Neural cell (in vitro differentiated cells): Measurements from ENCODE around the gene PPARG. TPM values are rescaled to one million over a fixed set of nuclear protein-coding genes. Genes with fewer than 3 reads are reported as not detected.
"Not testable (repeated sequence)": the region's sequence is repeated elsewhere in the genome, so short reads cannot be mapped to it uniquely, and the experiment has no call there.

Experiments used
- H2AFZ ChIP-seq: fragments of 200-600, 300-800 bp; sonication (generic), shearing (Covaris generic); 2 replicates; pipeline ENCODE4 v1.6.0; 2014; ENCODE audit warnings: low read depth, mild to moderate bottlenecking, antibody characterized with exemption, low read length, moderate library complexity
- H3F3A ChIP-seq: fragments of 200-600 bp; shearing (Covaris generic); 2 replicates; pipeline ENCODE4 v1.6.1; 2016; ENCODE audit warnings: mild to moderate bottlenecking, moderate library complexity, mixed read lengths, antibody characterized with exemption, low read length; ENCODE audit not compliant: insufficient read depth, poor library complexity, severe bottlenecking
- H3K27ac ChIP-seq: fragments of 200-600, 300-800 bp; sonication (generic), shearing (Covaris generic); 2 replicates; pipeline ENCODE4 v1.5.1; 2014; ENCODE audit warnings: mild to moderate bottlenecking, low read length, moderate library complexity
- H3K27me3 ChIP-seq: fragments of 300-800, 200-600 bp; sonication (generic), shearing (Covaris generic); 2 replicates; pipeline ENCODE4 v1.6.0; 2014; ENCODE audit warnings: mild to moderate bottlenecking, low read depth, low read length, moderate library complexity; ENCODE audit not compliant: insufficient read depth
- H3K36me3 ChIP-seq: fragments of 300-800, 200-600 bp; sonication (generic), shearing (Covaris generic); 2 replicates; pipeline ENCODE4 v1.5.1; 2014; ENCODE audit warnings: mild to moderate bottlenecking, antibody characterized with exemption, low read length, moderate library complexity; ENCODE audit not compliant: insufficient read depth
- H3K4me2 ChIP-seq: fragments of 300-800, 200-600 bp; sonication (generic), shearing (Covaris generic); 2 replicates; pipeline ENCODE4 v1.6.0; 2014; ENCODE audit warnings: mild to moderate bottlenecking, low read length
- H3K4me3 ChIP-seq: fragments of 300-800, 200-600 bp; sonication (generic), shearing (Covaris generic); 2 replicates; pipeline ENCODE4 v1.5.1; 2014; ENCODE audit warnings: mild to moderate bottlenecking, low read length, moderate library complexity
- H3K79me2 ChIP-seq: fragments of 200-600 bp; shearing (Covaris generic); replicated peaks from 2 replicates; pipeline ENCODE4 v1.6.0; 2014; ENCODE audit warnings: mild to moderate bottlenecking, low read length, moderate library complexity; ENCODE audit not compliant: insufficient read depth
- H3K9ac ChIP-seq: fragments of 300-800, 200-600 bp; sonication (generic), shearing (Covaris generic); 2 replicates; pipeline ENCODE4 v1.6.1; 2016; ENCODE audit warnings: mild to moderate bottlenecking, low read length, mixed read lengths
- H3K9me2 ChIP-seq: fragments of 200-600 bp; shearing (Covaris generic); 2 replicates; pipeline ENCODE4 v1.6.1; 2016; ENCODE audit warnings: mild to moderate bottlenecking, low read length, mixed read lengths; ENCODE audit not compliant: insufficient read depth
- H3K9me3 ChIP-seq: fragments of 200-600, 300-800 bp; sonication (generic), shearing (Covaris generic); 2 replicates; pipeline ENCODE4 v1.6.1; 2016; ENCODE audit warnings: mild to moderate bottlenecking, mixed run types, low read length, moderate library complexity, mixed read lengths
- H4K20me1 ChIP-seq: fragments of 200-600 bp; shearing (Covaris generic); 2 replicates; pipeline ENCODE4 v1.6.1; 2016; ENCODE audit warnings: mild to moderate bottlenecking, mixed run types; ENCODE audit not compliant: insufficient read depth
- CTCF ChIP-seq: fragments of 450-650 bp; IDR thresholded peaks from 2 replicates; pipeline ENCODE4 v1.5.1; 2014; ENCODE audit warnings: antibody characterized with exemption, mild to moderate bottlenecking, moderate library complexity; ENCODE audit not compliant: poor library complexity, severe bottlenecking
- EP300 ChIP-seq: fragments of 450-650 bp; conservative IDR thresholded peaks from 2 replicates; pipeline ENCODE4 v1.6.1; 2014; ENCODE audit warnings: antibody characterized with exemption, mild to moderate bottlenecking, moderate library complexity; ENCODE audit not compliant: poor library complexity, severe bottlenecking
- EZH2 ChIP-seq: fragments of 200-600, 300-800 bp; shearing (Covaris generic), sonication (generic); IDR thresholded peaks from 2 replicates; pipeline ENCODE4 v1.6.1; 2014; ENCODE audit warnings: antibody characterized with exemption, low read length, borderline replicate concordance, mild to moderate bottlenecking; ENCODE audit not compliant: insufficient read depth, poor library complexity, severe bottlenecking
- MXI1 ChIP-seq: fragments of 450-650 bp; conservative IDR thresholded peaks from 2 replicates; pipeline ENCODE4 v1.6.1; 2014; ENCODE audit warnings: antibody characterized with exemption, mild to moderate bottlenecking; ENCODE audit not compliant: poor library complexity, severe bottlenecking
- POLR2AphosphoS5 ChIP-seq: IDR thresholded peaks from 2 replicates; pipeline ENCODE4 v1.6.1; 2012
- RAD21 ChIP-seq: fragments of 450-650 bp; conservative IDR thresholded peaks from 2 replicates; pipeline ENCODE4 v1.6.1; 2014; ENCODE audit warnings: antibody characterized with exemption, mild to moderate bottlenecking, moderate library complexity
- SMC3 ChIP-seq: fragments of 450-650 bp; conservative IDR thresholded peaks from 2 replicates; pipeline ENCODE4 v1.6.1; 2014; ENCODE audit warnings: antibody characterized with exemption, mild to moderate bottlenecking, moderate library complexity; ENCODE audit not compliant: poor library complexity
- TAF1 ChIP-seq: IDR thresholded peaks from 2 replicates; pipeline ENCODE4 v1.6.1; 2012; ENCODE audit warnings: low read depth
- polyA plus RNA-seq: library from polyadenylated mRNA; depleted of rRNA; stranded (reverse); fragments of >200 nt; gene quantifications from 2 replicates; pipeline ENCODE4 v1.2.3, GENCODE V29; 2014
- TF ChIP-seq, protein P1 (sequence below): IDR thresholded peaks from 2 replicates; pipeline ENCODE4 v1.6.1; 2012; ENCODE audit warnings: borderline replicate concordance

PPARG gene
- polyA plus RNA-seq, 1 donor from 2014 or later = 0.35 TPM

- H3K4me2 ChIP-seq = no peak overlapping the region
- no peak overlapping the region for H3K4me3 ChIP-seq
- TF ChIP-seq EZH2 (no peak), POLR2AphosphoS5 (no peak), MXI1 (no peak), CTCF (no peak), SMC3 (no peak), RAD21 (no peak), TAF1 (no peak), EP300 (no peak)
- TF ChIP-seq, protein P1, sequence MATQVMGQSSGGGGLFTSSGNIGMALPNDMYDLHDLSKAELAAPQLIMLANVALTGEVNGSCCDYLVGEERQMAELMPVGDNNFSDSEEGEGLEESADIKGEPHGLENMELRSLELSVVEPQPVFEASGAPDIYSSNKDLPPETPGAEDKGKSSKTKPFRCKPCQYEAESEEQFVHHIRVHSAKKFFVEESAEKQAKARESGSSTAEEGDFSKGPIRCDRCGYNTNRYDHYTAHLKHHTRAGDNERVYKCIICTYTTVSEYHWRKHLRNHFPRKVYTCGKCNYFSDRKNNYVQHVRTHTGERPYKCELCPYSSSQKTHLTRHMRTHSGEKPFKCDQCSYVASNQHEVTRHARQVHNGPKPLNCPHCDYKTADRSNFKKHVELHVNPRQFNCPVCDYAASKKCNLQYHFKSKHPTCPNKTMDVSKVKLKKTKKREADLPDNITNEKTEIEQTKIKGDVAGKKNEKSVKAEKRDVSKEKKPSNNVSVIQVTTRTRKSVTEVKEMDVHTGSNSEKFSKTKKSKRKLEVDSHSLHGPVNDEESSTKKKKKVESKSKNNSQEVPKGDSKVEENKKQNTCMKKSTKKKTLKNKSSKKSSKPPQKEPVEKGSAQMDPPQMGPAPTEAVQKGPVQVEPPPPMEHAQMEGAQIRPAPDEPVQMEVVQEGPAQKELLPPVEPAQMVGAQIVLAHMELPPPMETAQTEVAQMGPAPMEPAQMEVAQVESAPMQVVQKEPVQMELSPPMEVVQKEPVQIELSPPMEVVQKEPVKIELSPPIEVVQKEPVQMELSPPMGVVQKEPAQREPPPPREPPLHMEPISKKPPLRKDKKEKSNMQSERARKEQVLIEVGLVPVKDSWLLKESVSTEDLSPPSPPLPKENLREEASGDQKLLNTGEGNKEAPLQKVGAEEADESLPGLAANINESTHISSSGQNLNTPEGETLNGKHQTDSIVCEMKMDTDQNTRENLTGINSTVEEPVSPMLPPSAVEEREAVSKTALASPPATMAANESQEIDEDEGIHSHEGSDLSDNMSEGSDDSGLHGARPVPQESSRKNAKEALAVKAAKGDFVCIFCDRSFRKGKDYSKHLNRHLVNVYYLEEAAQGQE = no peak
- H3K9ac ChIP-seq = no peak overlapping the region
- no peak overlapping the region for H2AFZ ChIP-seq
- no peaks in the 10 kb centered on the region for H4K20me1 ChIP-seq
- H3F3A ChIP-seq = no peaks in the 10 kb centered on the region
- no peaks in the 10 kb centered on the region for H3K9me2 ChIP-seq
- no peaks in the 10 kb centered on the region for H3K9me3 ChIP-seq
- H3K27me3 ChIP-seq = no peaks in the 10 kb centered on the region
- no peaks in the 10 kb centered on the region for H3K36me3 ChIP-seq
- H3K79me2 ChIP-seq = no peaks in the 10 kb centered on the region
- H3K27ac ChIP-seq = no peak overlapping the region
Observed at GRCh38 chr3:12255393-12255792, 33.5 kb upstream of the PPARG start.

- no peaks in the 10 kb centered on the region for H3K79me2 ChIP-seq
- TF ChIP-seq SMC3 = no peak
- TF ChIP-seq TAF1 = no peak
- TF ChIP-seq MXI1 = no peak
- TF ChIP-seq CTCF = no peak
- TF ChIP-seq EP300 = no peak
- TF ChIP-seq EZH2 = no peak
- TF ChIP-seq RAD21 = no peak
- no peak for TF ChIP-seq POLR2AphosphoS5
- TF ChIP-seq, protein P1 = no peak
- no peak overlapping the region for H3K4me3 ChIP-seq
- no peaks in the 10 kb centered on the region for H3K9me2 ChIP-seq
- H2AFZ ChIP-seq = no peak overlapping the region
- no peaks in the 10 kb centered on the region for H3K9me3 ChIP-seq
- no peak overlapping the region for H3K4me2 ChIP-seq
- H3K27me3 ChIP-seq = no peaks in the 10 kb centered on the region
- H3K27ac ChIP-seq = no peak overlapping the region
- H3K36me3 ChIP-seq = no peaks in the 10 kb centered on the region
- H4K20me1 ChIP-seq = no peaks in the 10 kb centered on the region
- no peaks in the 10 kb centered on the region for H3F3A ChIP-seq
- H3K9ac ChIP-seq = no peak overlapping the region
Observed at GRCh38 chr3:12258911-12259310, 30.0 kb upstream of the PPARG start.

- H3K36me3 ChIP-seq, H2AFZ ChIP-seq, H3K9me2 ChIP-seq, H3K27me3 ChIP-seq, H3F3A ChIP-seq, H3K4me3 ChIP-seq, H3K79me2 ChIP-seq, H4K20me1 ChIP-seq, H3K9me3 ChIP-seq, H3K9ac ChIP-seq, H3K27ac ChIP-seq, H3K4me2 ChIP-seq: not testable (repeated sequence)
Observed at GRCh38 chr3:12262173-12262572, 26.7 kb upstream of the PPARG start.
